ENCODE results near the gene PDLIM1. TPM values are rescaled to one million over a fixed set of nuclear protein-coding genes. Genes with fewer than 3 reads are reported as not detected.
A peak's percentile ranks its signal among the peaks of the same experiment; 100 is the strongest.

PDLIM1 gene
- polyA plus RNA-seq, 1 donor (not counting 4 experiments of a cell fraction or from before 2014, with no cell fraction given) = 298 TPM

GRCh38 chr10:95285556-95285955, 5.2 kb downstream of the PDLIM1 start:
- Histone ChIP-seq H3K9me1 (ENCODE audit: control insufficient read depth, extremely low read depth, insufficient read depth, low read length) (peaks cover 4% of the 10 kb centered on the region), H3K9me3 (ENCODE audit: control insufficient read depth, low read depth, low read length) (no peaks in the 10 kb centered on the region), H3K4me3 (ENCODE audit: control insufficient read depth in 2 of 3, extremely low read depth in 1 of 3, insufficient read depth in 2 of 3, low read depth in 1 of 3, low read length in 3 of 3) (no peak overlapping the region), H3K79me2 (ENCODE audit: control insufficient read depth, insufficient read depth, low read length) (peaks cover 100% of the 10 kb centered on the region), H3K27me3 (ENCODE audit: control insufficient read depth, extremely low read depth, insufficient read depth, low read length) (no peaks in the 10 kb centered on the region), H3K27ac (ENCODE audit: control insufficient read depth, insufficient read depth, low read length) (no peak overlapping the region), H4K20me1 (ENCODE audit: control insufficient read depth, extremely low read depth, insufficient read depth, low read length) (peaks cover 19% of the 10 kb centered on the region), H3K4me1 (ENCODE audit: control insufficient read depth, extremely low read depth, insufficient read depth, low read length) (peaks cover 50% of the 10 kb centered on the region), H3K4me2 (ENCODE audit: control insufficient read depth, extremely low read depth, insufficient read depth, low read depth, low read length) (no peak overlapping the region), H3K36me3 (ENCODE audit: control insufficient read depth in 2 of 2, extremely low read depth in 1 of 2, insufficient read depth in 2 of 2, low read length in 2 of 2) (peaks cover 5 to 10% of the 10 kb centered on the region in 2 experiments), H2AFZ (ENCODE audit: control insufficient read depth, low read length) (no peak overlapping the region), H3K9ac (ENCODE audit: control insufficient read depth, extremely low read depth, insufficient read depth, low read length) (peak overlapping the region; percentile 11)
- dilution Hi-C loops (cut with MboI; ENCODE audit: extremely low pct_ligation_motif_present, low sequenced_read_pairs) = no loop called here
- TF ChIP-seq EZH2 (IDR thresholded peaks at IDR 0.05; ENCODE audit: low read length) = no peak
- TF ChIP-seq, protein P1, sequence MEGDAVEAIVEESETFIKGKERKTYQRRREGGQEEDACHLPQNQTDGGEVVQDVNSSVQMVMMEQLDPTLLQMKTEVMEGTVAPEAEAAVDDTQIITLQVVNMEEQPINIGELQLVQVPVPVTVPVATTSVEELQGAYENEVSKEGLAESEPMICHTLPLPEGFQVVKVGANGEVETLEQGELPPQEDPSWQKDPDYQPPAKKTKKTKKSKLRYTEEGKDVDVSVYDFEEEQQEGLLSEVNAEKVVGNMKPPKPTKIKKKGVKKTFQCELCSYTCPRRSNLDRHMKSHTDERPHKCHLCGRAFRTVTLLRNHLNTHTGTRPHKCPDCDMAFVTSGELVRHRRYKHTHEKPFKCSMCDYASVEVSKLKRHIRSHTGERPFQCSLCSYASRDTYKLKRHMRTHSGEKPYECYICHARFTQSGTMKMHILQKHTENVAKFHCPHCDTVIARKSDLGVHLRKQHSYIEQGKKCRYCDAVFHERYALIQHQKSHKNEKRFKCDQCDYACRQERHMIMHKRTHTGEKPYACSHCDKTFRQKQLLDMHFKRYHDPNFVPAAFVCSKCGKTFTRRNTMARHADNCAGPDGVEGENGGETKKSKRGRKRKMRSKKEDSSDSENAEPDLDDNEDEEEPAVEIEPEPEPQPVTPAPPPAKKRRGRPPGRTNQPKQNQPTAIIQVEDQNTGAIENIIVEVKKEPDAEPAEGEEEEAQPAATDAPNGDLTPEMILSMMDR (optimal IDR thresholded peaks at IDR 0.05 in 1 of 3, IDR thresholded peaks at IDR 0.05 in 1 of 3, conservative IDR thresholded peaks at IDR 0.05 in 1 of 3; ENCODE audit: extremely low read depth in 1 of 3, insufficient read depth in 2 of 3, low read length in 3 of 3) = no peak
- DNase-seq (ENCODE audit: low read depth, low spot score) (no peak), FAIRE-seq (no peak)

- Histone ChIP-seq H4K20me1 (ENCODE audit: control insufficient read depth, extremely low read depth, insufficient read depth, low read length) (peaks cover 19% of the 10 kb centered on the region), H3K79me2 (ENCODE audit: control insufficient read depth, insufficient read depth, low read length) (peaks cover 99% of the 10 kb centered on the region), H3K4me1 (ENCODE audit: control insufficient read depth, extremely low read depth, insufficient read depth, low read length) (peaks cover 58% of the 10 kb centered on the region), H3K9me3 (ENCODE audit: control insufficient read depth, low read depth, low read length) (no peaks in the 10 kb centered on the region), H3K4me2 (ENCODE audit: control insufficient read depth, extremely low read depth, insufficient read depth, low read depth, low read length) (no peak overlapping the region), H3K27ac (ENCODE audit: control insufficient read depth, insufficient read depth, low read length) (no peak overlapping the region), H3K9me1 (ENCODE audit: control insufficient read depth, extremely low read depth, insufficient read depth, low read length) (peaks cover 4% of the 10 kb centered on the region), H2AFZ (ENCODE audit: control insufficient read depth, low read length) (no peak overlapping the region), H3K36me3 (ENCODE audit: control insufficient read depth in 2 of 2, extremely low read depth in 1 of 2, insufficient read depth in 2 of 2, low read length in 2 of 2) (peaks cover 5 to 10% of the 10 kb centered on the region in 2 experiments), H3K27me3 (ENCODE audit: control insufficient read depth, extremely low read depth, insufficient read depth, low read length) (no peaks in the 10 kb centered on the region), H3K9ac (ENCODE audit: control insufficient read depth, extremely low read depth, insufficient read depth, low read length) (no peak overlapping the region), H3K4me3 (ENCODE audit: control insufficient read depth in 2 of 3, extremely low read depth in 1 of 3, insufficient read depth in 2 of 3, low read depth in 1 of 3, low read length in 3 of 3) (no peak overlapping the region)
- no peak for TF ChIP-seq EZH2 (IDR thresholded peaks at IDR 0.05; ENCODE audit: low read length)
- TF ChIP-seq, protein P1 (optimal IDR thresholded peaks at IDR 0.05 in 1 of 3, IDR thresholded peaks at IDR 0.05 in 1 of 3, conservative IDR thresholded peaks at IDR 0.05 in 1 of 3; ENCODE audit: extremely low read depth in 1 of 3, insufficient read depth in 2 of 3, low read length in 3 of 3) = no peak
- dilution Hi-C loops (cut with MboI; ENCODE audit: extremely low pct_ligation_motif_present, low sequenced_read_pairs) = no loop called here
- no peak for DNase-seq (ENCODE audit: low read depth, low spot score)
- no peak for FAIRE-seq
Measured at GRCh38 chr10:95284807-95285206, 6.0 kb downstream of the PDLIM1 start.

All from keratinocyte (primary cell).